ENCODE results near the gene CDK3.

GRCh38 chr17:75959051-75959838 lies 41.4 kb upstream of the CDK3 start:
- TF ChIP-seq CTCF (IDR thresholded peaks at IDR 0.05; ENCODE audit: low read depth, low read length, missing input control) (no peak), RAD21 (IDR thresholded peaks at IDR 0.05) (peak in 1 of 2 donors; percentile 4), TAF1 (conservative IDR thresholded peaks at IDR 0.05) (no peak), REST (IDR thresholded peaks at IDR 0.05) (no peak), MAX (IDR thresholded peaks at IDR 0.05) (no peak)
